Measurements from ENCODE around the gene TBC1D1.

The TBC1D1 gene

DNA sequence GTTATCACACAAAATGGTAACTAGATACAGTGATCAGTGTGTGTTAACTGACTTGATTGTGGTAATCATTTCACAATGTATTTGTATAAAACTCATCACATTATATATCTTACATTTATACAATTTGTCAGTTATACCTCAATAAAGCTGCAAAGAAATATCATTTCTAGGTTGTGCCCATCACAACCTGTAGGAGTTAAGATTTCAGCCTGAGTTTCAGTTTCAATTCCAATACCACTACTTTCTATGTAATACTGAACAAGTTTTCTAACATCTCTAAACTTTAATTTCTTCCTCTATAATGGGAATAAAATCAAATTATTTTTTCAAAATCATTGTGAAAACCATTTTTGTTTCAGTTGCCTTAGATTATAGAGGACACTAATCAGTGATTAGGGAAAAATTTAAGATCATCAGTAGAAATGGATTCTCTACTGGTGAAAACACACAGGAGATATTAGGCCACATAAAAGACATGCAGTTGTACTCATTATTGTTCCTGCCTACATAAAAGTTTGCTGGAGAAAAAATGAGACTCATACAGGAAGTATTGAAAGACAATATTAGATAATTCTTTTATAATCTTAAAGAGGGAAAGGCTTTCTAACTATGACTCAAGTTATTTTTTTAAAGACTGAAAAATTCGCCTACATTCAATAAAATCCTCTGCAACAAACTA is 18.4 kb upstream of the TBC1D1 start:
- no peak overlapping the region for H3K4me3 ChIP-seq (ENCODE audit: low read depth, low read length)
- TF ChIP-seq, protein P1, sequence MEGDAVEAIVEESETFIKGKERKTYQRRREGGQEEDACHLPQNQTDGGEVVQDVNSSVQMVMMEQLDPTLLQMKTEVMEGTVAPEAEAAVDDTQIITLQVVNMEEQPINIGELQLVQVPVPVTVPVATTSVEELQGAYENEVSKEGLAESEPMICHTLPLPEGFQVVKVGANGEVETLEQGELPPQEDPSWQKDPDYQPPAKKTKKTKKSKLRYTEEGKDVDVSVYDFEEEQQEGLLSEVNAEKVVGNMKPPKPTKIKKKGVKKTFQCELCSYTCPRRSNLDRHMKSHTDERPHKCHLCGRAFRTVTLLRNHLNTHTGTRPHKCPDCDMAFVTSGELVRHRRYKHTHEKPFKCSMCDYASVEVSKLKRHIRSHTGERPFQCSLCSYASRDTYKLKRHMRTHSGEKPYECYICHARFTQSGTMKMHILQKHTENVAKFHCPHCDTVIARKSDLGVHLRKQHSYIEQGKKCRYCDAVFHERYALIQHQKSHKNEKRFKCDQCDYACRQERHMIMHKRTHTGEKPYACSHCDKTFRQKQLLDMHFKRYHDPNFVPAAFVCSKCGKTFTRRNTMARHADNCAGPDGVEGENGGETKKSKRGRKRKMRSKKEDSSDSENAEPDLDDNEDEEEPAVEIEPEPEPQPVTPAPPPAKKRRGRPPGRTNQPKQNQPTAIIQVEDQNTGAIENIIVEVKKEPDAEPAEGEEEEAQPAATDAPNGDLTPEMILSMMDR (IDR thresholded peaks at IDR 0.05; ENCODE audit: borderline replicate concordance, insufficient read depth, low read depth, low read length), result no peak

DNA sequence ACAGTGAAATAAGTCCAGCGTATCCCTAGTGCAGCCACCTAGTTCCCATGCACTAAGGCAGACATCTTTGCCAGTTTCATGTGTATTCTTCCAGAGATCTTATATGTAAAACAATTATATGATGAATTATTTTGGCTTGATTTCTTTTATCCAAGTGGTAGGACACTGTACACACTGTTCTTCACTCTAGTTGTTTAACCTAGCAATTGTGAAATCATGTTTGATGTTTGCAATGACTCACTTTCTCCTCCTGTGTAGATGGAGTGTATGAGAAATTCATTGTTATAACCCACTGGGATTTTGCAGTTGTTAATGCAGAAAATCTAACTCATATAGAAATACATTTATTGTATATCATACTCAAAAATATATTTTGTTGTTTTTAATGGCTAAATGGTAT is 17.5 kb upstream of the TBC1D1 start:
- H3K4me3 ChIP-seq (ENCODE audit: low read depth, low read length), result no peak overlapping the region
- TF ChIP-seq, protein P1 (IDR thresholded peaks at IDR 0.05; ENCODE audit: borderline replicate concordance, insufficient read depth, low read depth, low read length), result no peak

DNA sequence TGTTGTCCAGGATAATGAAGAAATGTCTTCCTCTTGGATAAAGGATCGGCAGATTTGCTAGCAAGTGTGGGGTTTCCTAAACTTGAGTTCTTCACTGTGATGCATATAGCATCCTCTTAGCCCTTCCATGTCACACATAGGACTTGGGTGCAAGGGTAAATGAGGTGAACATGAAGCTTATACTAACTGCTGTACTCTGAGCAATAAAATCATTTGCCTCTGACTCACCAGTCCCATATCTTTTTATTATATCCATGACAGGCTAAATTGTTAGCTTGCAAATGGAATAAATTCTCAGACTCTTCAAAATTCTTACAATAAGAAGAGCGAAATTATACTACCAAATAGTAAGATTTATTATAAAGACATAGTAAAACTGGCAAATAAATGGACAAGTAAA is 14.7 kb upstream of the TBC1D1 start:
- TF ChIP-seq, protein P1 (IDR thresholded peaks at IDR 0.05; ENCODE audit: borderline replicate concordance, insufficient read depth, low read depth, low read length), result no peak
- H3K4me3 ChIP-seq (ENCODE audit: low read depth, low read length), result no peak overlapping the region

DNA sequence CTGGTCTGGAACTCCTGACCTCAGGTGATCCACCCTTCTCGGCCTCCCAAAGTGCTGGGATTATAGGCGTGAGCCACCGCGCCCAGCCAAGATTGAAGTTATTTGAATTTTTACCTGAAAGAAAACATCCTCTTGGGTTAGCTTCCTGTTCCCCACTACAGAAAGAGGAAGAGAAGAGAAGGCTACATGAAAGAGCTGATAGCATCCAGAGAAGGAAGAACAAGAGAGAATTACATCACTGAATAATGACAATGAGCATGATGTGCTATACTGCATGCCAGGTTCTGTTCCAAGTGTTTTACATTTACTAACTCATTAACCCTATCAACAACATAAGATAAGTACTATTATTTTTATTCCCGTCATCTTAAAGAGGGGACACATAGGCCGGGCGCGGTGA is 11.5 kb upstream of the TBC1D1 start:
- H3K4me3 ChIP-seq (ENCODE audit: low read depth, low read length), result no peak overlapping the region
- TF ChIP-seq, protein P1 (IDR thresholded peaks at IDR 0.05; ENCODE audit: borderline replicate concordance, insufficient read depth, low read depth, low read length), result no peak

DNA sequence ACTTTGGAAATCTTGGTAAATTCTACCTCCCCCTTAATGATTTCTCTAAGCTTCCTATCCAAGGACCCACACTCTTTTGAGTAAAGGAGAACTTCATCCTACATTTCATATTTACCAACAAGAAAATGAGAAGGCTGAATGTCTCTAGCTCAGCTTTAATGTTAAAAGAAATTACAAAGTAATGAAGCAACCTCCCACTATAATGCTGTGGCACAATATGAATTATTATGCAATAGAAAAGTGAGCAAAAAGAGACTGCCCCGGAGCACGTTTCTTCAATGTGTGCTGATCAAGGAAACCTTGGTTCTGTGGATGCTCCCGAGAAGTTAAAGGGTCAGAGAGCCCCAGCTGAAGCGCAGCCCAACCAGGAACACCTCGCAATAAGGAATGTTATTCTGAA is 9.1 kb upstream of the TBC1D1 start:
- TF ChIP-seq, protein P1 (IDR thresholded peaks at IDR 0.05; ENCODE audit: borderline replicate concordance, insufficient read depth, low read depth, low read length), result no peak
- H3K4me3 ChIP-seq (ENCODE audit: low read depth, low read length), result no peak overlapping the region

DNA sequence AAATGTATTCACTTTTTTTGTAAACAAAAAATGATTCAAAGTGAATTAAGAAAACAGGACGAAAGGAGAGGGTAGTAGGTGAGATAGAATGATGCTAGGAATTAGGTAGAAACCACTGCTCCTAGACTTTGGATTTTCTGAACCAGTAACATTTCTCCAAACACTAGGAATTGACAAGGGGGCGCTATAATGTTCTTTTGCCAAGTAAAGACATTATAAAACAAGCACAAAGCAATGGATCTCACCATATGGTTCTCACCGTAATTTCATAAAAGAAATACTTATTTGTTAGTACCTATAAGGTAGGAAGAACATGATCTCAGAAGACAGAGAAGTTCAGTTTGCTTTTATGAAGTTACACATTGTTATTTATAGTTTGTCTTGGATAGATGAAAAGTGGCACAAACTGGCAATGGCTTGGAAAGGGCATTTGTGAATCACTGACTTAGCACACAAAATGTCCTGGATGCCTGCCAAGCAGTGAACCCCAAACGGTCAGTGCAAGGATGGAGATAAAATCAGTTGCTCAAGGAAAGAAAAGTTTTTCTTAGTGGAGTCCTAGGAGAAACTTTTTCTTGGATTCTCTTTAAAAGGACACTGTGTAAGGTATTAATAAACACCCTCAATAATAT is 8.1 kb upstream of the TBC1D1 start:
- TF ChIP-seq, protein P1 (IDR thresholded peaks at IDR 0.05; ENCODE audit: borderline replicate concordance, insufficient read depth, low read depth, low read length), result no peak

More for the DNA sequence above, 8.1 kb upstream of the TBC1D1 start:
- H3K4me3 ChIP-seq (ENCODE audit: low read depth, low read length), result no peak overlapping the region

All from GM12875 (cell line).